Measurements from ENCODE around the gene BIRC2.

- no peak for TF ChIP-seq EZH2 (IDR thresholded peaks at IDR 0.05; ENCODE audit: insufficient read depth, poor library complexity, severe bottlenecking)
- TF ChIP-seq EZH2phosphoT487 (IDR thresholded peaks at IDR 0.05; ENCODE audit: insufficient read depth, low read depth) = no peak
Measured at GRCh38 chr11:102317768-102318103, 29.3 kb upstream of the BIRC2 start.
